Sigmoid colon (tissue), 7 donors: ENCODE data around the gene ARHGEF18. TPM values are rescaled to one million over a fixed set of nuclear protein-coding genes. Genes with fewer than 3 reads are reported as not detected.

Source experiments
- DNase-seq: peaks from one replicate; pipeline ENCODE4 v3.0.0-alpha.2; 2019
- H3K27ac ChIP-seq, 4 donors: fragments of 200-600 bp; sonication (generic); one replicate each; pipeline ENCODE4 v1.5.1; 2016 to 2019; ENCODE audit warnings: mild to moderate bottlenecking in 1 of 4
- H3K27me3 ChIP-seq, 3 donors: fragments of 200-600 bp; sonication (generic); one replicate each; pipeline ENCODE4 v1.5.1; 2019; ENCODE audit warnings: mild to moderate bottlenecking in 1 of 3
- H3K36me3 ChIP-seq, 4 donors: fragments of 200-600 bp; sonication (generic); one replicate each; pipeline ENCODE4 v1.5.1; 2016 to 2019
- H3K4me1 ChIP-seq, 4 donors: fragments of 200-600 bp; sonication (generic); one replicate each; pipeline ENCODE4 v1.5.1; 2017 to 2019
- H3K4me3 ChIP-seq, 4 donors: fragments of 200-600 bp; sonication (generic); one replicate each; pipeline ENCODE4 v1.5.1; 2017 to 2019; ENCODE audit warnings: mild to moderate bottlenecking in 2 of 4, moderate library complexity in 1 of 4
- H3K9me3 ChIP-seq, 4 donors: fragments of 200-600 bp in 3 of 4; sonication (generic) in 3 of 4; one replicate each; pipeline versions ENCODE4 v1.5.1 to v1.6.1; 2013 to 2019
- CTCF ChIP-seq, 4 experiments: fragments of 450-650 bp in 3 of 4; fragments of 200-600 bp in 1 of 4; IDR thresholded peaks; one replicate each; pipeline ENCODE4 v1.5.1; 2016 to 2019; ENCODE audit warnings: antibody characterized with exemption in 4 of 4, mild to moderate bottlenecking in 3 of 4, moderate library complexity in 2 of 4
- EP300 ChIP-seq, 4 donors: sonication (generic); formaldehyde crosslinking; IDR thresholded peaks; one replicate each; pipeline ENCODE4 v1.6.1; 2017; ENCODE audit warnings: antibody characterized with exemption in 4 of 4
- POLR2A ChIP-seq, 2 donors: fragments of 450-650 bp; IDR thresholded peaks; one replicate each; pipeline ENCODE4 v1.6.1; 2016; ENCODE audit warnings: antibody characterized with exemption in 2 of 2, mild to moderate bottlenecking in 2 of 2, moderate library complexity in 2 of 2
- POLR2AphosphoS5 ChIP-seq, 4 donors: sonication (generic); formaldehyde crosslinking; IDR thresholded peaks; one replicate each; pipeline ENCODE4 v1.6.1; 2017; ENCODE audit warnings: antibody characterized with exemption in 4 of 4
- WGBS, 2 donors: extraction: QIAGEN DNeasy Blood & Tissue Kit; methylation state at CpG; one replicate each; pipeline ENCODE4 v1.1.7; 2013; 5-methylcytosine and 5-hydroxymethylcytosine counted together
- intact Hi-C: fragments of 100-400 bp; cut with DNase I; formaldehyde crosslinking; loops from one replicate; pipeline ENCODE4 v1.15.1; 2023
- polyA plus RNA-seq, 3 donors: library from polyadenylated mRNA; stranded (reverse); fragments of 200-250 nt; gene quantifications; one replicate each; pipeline ENCODE4 v1.2.3, GENCODE V29; 2013
- total RNA-seq, 4 donors: library from RNA; depleted of rRNA; stranded (reverse); fragments of >200 nt; gene quantifications; one replicate each; pipeline ENCODE4 v1.1.0, GENCODE V29; 2016
- donor health status: healthy with polysubstance abuse.
- donor health status: Bipolar disorder and iron deficiency.
- donor health status: healthy.

Gene ARHGEF18
- total and polyA plus RNA-seq, 7 donors = 20.4 to 76.6 (median 41.3) TPM

GRCh38 chr19:7373862-7374261, 25.1 kb downstream of the ARHGEF18 start:
- Histone ChIP-seq H3K9me3 (no peaks in the 10 kb centered on the region), H3K36me3 (peaks cover 0 to 55% (median 26%) of the 10 kb centered on the region in 4 donors), H3K27ac (peak overlapping the region in 3 of 4 donors; percentile 91 to 94 (median 92)), H3K4me1 (peaks cover 0 to 57% (median 49%) of the 10 kb centered on the region in 4 donors), H3K27me3 (no peaks in the 10 kb centered on the region), H3K4me3 (no peak overlapping the region)
- WGBS, 2 donors = 77 to 86% methylated on average over 6 of the region's 6 CpGs
- intact Hi-C loops = no loop called here
- TF ChIP-seq CTCF (IDR thresholded peaks at IDR 0.05) = no peak
- no peak for TF ChIP-seq EP300 (IDR thresholded peaks at IDR 0.05)
- no peak for DNase-seq

- H3K4me3 ChIP-seq = no peak overlapping the region
- WGBS, 2 donors = 91% methylated on average over 6 of the region's 6 CpGs
- intact Hi-C loops = no loop called here
- H3K9me3 ChIP-seq = no peaks in the 10 kb centered on the region
- H3K27ac ChIP-seq = no peak overlapping the region
- DNase-seq = no peak
- TF ChIP-seq POLR2A (IDR thresholded peaks at IDR 0.05) (no peak), CTCF (IDR thresholded peaks at IDR 0.05) (no peak), EP300 (IDR thresholded peaks at IDR 0.05) (no peak), POLR2AphosphoS5 (IDR thresholded peaks at IDR 0.05) (no peak)
- H3K27me3 ChIP-seq = no peaks in the 10 kb centered on the region
- peaks cover 0 to 70% (median 29%) of the 10 kb centered on the region in 4 donors for H3K36me3 ChIP-seq
- H3K4me1 ChIP-seq = peaks cover 0 to 47% (median 33%) of the 10 kb centered on the region in 4 donors
These were observed 27.6 kb downstream of the ARHGEF18 start for GRCh38 chr19:7376151-7376852.

- TF ChIP-seq EP300 (IDR thresholded peaks at IDR 0.05) (no peak), POLR2A (IDR thresholded peaks at IDR 0.05) (no peak), CTCF (IDR thresholded peaks at IDR 0.05) (no peak), POLR2AphosphoS5 (IDR thresholded peaks at IDR 0.05) (no peak)
- Histone ChIP-seq H3K4me1 (peaks cover 0 to 43% (median 24%) of the 10 kb centered on the region in 4 donors), H3K4me3 (no peak overlapping the region), H3K27ac (no peak overlapping the region), H3K9me3 (no peaks in the 10 kb centered on the region), H3K36me3 (peaks cover 0 to 77% (median 29%) of the 10 kb centered on the region in 4 donors), H3K27me3 (no peaks in the 10 kb centered on the region)
- WGBS, 2 donors = 94 to 97% methylated on average over 7 of the region's 7 CpGs
- DNase-seq = no peak
- intact Hi-C loops = no loop called here
These were observed 28.5 kb downstream of the ARHGEF18 start for GRCh38 chr19:7377196-7377595.

- TF ChIP-seq CTCF (IDR thresholded peaks at IDR 0.05) = no peak
- TF ChIP-seq POLR2A (IDR thresholded peaks at IDR 0.05) = no peak
- no peak for TF ChIP-seq POLR2AphosphoS5 (IDR thresholded peaks at IDR 0.05)
- TF ChIP-seq EP300 (IDR thresholded peaks at IDR 0.05) = no peak
- no peaks in the 10 kb centered on the region for H3K27me3 ChIP-seq
- H3K4me3 ChIP-seq = no peak overlapping the region
- H3K27ac ChIP-seq = peak overlapping the region in 3 of 4 donors; percentile 53 to 66 (median 60)
- no peak for DNase-seq
- peaks cover 6 to 83% (median 17%) of the 10 kb centered on the region in 4 donors for H3K36me3 ChIP-seq
- H3K9me3 ChIP-seq = no peaks in the 10 kb centered on the region
- 87 to 89% methylated on average over 7 of the region's 7 CpGs for WGBS, 2 donors
- intact Hi-C loops = no loop called here
- peaks cover 0 to 37% (median 9%) of the 10 kb centered on the region in 4 donors for H3K4me1 ChIP-seq
These were observed 32.3 kb downstream of the ARHGEF18 start for GRCh38 chr19:7381073-7381390.
